ENCODE measurements around the gene DIRAS2. TPM values are rescaled to one million over a fixed set of nuclear protein-coding genes. Genes with fewer than 3 reads are reported as not detected.

DIRAS2 gene
- total and polyA plus RNA-seq, 2 of the 13 experiments (the other 11 are each of a cell fraction or from before 2014, with no cell fraction given): not detected

DNA sequence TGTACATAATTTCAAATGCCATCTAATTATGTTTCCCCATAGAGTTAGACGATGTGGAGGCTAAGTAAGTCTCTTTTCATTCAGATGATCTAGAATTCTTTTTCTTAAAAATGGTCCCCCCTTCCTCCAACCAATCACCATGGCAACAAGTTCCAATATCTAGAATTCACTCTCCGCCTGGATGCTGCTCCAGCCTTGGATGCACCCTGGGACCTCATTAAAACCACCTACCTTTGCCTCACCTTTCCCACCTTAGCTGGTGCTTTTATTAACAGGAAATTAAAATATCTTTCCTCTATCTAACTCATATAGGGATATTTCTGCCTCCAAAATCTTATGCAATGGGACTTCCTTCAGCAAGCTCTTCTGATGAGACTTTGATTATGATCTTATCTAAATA lies 49.0 kb downstream of the DIRAS2 start (continued):
- TF ChIP-seq ZNF850 (CRISPR knock-in tag; conservative IDR thresholded peaks at IDR 0.05): no peak
- TF ChIP-seq GRHL1 (CRISPR knock-in tag; conservative IDR thresholded peaks at IDR 0.05): no peak
- TF ChIP-seq, protein P1, sequence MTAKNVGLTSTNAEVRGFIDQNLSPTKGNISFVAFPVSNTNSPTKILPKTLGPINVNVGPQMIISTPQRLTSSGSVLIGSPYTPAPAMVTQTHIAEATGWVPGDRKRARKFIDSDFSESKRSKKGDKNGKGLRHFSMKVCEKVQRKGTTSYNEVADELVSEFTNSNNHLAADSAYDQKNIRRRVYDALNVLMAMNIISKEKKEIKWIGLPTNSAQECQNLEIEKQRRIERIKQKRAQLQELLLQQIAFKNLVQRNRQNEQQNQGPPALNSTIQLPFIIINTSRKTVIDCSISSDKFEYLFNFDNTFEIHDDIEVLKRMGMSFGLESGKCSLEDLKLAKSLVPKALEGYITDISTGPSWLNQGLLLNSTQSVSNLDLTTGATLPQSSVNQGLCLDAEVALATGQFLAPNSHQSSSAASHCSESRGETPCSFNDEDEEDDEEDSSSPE (CRISPR knock-in tag; IDR thresholded peaks at IDR 0.05): no peak
- TF ChIP-seq, protein P2, sequence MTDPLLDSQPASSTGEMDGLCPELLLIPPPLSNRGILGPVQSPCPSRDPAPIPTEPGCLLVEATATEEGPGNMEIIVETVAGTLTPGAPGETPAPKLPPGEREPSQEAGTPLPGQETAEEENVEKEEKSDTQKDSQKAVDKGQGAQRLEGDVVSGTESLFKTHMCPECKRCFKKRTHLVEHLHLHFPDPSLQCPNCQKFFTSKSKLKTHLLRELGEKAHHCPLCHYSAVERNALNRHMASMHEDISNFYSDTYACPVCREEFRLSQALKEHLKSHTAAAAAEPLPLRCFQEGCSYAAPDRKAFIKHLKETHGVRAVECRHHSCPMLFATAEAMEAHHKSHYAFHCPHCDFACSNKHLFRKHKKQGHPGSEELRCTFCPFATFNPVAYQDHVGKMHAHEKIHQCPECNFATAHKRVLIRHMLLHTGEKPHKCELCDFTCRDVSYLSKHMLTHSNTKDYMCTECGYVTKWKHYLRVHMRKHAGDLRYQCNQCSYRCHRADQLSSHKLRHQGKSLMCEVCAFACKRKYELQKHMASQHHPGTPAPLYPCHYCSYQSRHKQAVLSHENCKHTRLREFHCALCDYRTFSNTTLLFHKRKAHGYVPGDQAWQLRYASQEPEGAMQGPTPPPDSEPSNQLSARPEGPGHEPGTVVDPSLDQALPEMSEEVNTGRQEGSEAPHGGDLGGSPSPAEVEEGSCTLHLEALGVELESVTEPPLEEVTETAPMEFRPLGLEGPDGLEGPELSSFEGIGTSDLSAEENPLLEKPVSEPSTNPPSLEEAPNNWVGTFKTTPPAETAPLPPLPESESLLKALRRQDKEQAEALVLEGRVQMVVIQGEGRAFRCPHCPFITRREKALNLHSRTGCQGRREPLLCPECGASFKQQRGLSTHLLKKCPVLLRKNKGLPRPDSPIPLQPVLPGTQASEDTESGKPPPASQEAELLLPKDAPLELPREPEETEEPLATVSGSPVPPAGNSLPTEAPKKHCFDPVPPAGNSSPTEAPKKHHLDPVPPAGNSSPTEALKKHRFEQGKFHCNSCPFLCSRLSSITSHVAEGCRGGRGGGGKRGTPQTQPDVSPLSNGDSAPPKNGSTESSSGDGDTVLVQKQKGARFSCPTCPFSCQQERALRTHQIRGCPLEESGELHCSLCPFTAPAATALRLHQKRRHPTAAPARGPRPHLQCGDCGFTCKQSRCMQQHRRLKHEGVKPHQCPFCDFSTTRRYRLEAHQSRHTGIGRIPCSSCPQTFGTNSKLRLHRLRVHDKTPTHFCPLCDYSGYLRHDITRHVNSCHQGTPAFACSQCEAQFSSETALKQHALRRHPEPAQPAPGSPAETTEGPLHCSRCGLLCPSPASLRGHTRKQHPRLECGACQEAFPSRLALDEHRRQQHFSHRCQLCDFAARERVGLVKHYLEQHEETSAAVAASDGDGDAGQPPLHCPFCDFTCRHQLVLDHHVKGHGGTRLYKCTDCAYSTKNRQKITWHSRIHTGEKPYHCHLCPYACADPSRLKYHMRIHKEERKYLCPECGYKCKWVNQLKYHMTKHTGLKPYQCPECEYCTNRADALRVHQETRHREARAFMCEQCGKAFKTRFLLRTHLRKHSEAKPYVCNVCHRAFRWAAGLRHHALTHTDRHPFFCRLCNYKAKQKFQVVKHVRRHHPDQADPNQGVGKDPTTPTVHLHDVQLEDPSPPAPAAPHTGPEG (CRISPR knock-in tag; IDR thresholded peaks at IDR 0.05): no peak
- TF ChIP-seq ZNF570 (CRISPR knock-in tag; IDR thresholded peaks at IDR 0.05; ENCODE audit: borderline replicate concordance): no peak
- TF ChIP-seq, protein P3, sequence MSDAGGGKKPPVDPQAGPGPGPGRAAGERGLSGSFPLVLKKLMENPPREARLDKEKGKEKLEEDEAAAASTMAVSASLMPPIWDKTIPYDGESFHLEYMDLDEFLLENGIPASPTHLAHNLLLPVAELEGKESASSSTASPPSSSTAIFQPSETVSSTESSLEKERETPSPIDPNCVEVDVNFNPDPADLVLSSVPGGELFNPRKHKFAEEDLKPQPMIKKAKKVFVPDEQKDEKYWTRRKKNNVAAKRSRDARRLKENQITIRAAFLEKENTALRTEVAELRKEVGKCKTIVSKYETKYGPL (CRISPR knock-in tag; IDR thresholded peaks at IDR 0.05): no peak
- no peak for TF ChIP-seq ZNF326 (CRISPR knock-in tag; IDR thresholded peaks at IDR 0.05; ENCODE audit: borderline replicate concordance)
- TF ChIP-seq ZNF335 (CRISPR knock-in tag; IDR thresholded peaks at IDR 0.05): no peak
- TF ChIP-seq ZNF562 (CRISPR knock-in tag; IDR thresholded peaks at IDR 0.05; ENCODE audit: borderline replicate concordance): no peak
